NCI-H2196 (cell line): ENCODE measurements around the gene UPF1.
"Not testable (repeated sequence)": the region's sequence is repeated elsewhere in the genome, so short reads cannot be mapped to it uniquely, and the experiment has no call there.

Experiments
- DNase-seq: peaks from one replicate; lab custom pipeline; 2025; ENCODE audit not compliant: unreplicated experiment; lab: John Stamatoyannopoulos, UW

Gene UPF1

DNA sequence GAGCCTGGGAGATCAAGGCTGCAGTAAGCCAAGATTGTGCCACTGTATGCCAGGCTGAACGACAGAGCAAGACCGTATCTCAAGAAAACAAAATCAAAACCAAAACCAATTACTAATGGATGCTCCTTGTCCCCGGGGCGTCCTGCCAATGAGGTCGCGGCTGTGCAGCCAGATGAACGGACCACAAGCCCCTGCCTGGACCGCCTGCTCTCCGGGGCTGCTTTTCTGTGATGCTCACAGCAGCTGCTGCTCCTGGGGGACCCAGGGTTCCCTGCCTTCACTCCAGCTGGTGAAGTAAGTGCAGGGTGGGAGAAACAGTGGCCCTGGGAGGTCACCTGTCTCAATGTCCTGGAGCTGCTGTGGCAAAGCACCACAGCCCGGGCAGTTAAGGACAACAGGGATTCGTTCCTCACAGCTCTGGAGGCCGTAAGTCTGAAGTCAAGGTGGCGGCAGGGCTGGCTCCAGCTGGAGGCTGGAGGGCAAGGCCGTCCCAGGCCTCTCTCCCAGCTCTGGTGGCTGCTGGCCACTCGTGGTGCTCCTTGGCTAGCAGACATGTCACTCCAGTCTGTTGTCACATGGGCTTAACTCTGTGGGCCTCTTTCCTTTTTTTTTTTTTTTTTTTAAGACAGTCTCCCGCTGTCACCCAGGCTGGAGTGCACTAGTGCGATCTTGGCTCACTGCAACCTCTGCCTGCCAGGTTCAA is 77.3 kb downstream of the UPF1 start:
- no peak for DNase-seq

DNA sequence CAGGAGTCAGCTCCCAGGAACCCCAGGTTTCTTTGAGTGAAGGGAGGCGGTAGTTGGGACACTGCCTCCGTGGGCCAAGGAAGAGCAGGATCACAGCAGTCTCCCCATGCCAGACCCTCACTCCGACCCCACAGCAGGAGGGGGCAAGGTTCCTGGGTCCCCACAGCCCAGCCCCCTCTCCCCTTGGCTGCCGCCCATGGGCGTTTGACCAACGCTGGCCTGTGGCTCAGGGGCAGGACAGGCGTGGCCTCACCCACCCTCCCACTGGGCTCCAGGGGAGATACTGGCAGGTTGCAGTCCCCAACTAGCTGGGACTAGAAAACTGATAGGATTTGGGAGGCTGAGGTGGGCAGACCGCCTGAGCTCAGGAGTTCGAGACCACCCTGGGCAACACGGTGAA is 78.3 kb downstream of the UPF1 start:
- no peak for DNase-seq

DNA sequence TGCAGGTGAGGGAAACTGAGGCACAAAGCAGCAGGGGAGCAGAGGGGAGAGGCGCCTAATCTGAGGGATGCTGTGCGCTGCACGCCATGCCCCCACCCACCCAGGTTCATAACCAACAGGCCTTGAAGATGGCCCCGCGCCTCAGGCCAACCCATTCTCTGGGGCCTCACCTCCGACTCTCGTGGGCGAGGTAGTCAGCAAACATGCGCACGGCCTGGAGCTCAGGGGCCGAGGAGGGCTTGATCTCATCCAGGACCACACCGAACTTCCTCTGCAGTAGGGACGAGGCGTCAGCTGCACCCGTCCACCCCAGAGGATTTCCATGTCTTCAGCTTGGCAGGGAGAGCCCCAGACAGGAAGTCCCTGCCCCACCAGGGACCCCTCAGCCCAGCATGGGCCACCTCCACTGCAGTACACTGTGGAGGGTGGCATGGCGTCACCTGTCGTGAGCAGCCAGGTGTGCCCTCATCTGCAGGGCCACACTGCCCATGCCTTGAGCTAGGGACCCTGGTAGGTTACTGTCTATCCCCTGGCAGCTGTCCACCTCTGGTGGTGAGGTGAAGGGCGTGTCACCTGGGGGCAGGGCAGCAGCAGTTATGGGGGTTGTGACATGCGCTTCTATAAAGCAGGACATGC is 79.2 kb downstream of the UPF1 start:
- no peak for DNase-seq

DNA sequence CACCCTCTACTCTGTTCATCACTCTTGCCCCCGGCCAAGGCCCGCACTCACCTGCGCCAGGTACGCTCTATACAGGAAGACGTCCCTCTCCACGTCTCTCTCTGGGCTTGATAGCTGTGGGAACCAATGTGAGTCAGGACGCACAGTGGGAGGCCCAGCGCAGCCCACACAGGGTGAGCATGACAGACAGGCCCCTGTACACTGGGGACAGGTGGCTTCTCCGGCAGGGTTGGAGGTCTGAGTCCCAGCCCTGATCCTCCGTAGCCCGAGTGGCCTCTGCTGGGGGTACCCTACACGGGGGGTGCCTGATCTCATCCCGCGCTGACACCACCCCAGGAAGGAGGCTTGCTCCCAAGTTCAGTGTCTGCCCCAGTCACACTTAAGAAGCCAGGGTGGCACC is 81.2 kb downstream of the UPF1 start:
- no peak for DNase-seq

DNA sequence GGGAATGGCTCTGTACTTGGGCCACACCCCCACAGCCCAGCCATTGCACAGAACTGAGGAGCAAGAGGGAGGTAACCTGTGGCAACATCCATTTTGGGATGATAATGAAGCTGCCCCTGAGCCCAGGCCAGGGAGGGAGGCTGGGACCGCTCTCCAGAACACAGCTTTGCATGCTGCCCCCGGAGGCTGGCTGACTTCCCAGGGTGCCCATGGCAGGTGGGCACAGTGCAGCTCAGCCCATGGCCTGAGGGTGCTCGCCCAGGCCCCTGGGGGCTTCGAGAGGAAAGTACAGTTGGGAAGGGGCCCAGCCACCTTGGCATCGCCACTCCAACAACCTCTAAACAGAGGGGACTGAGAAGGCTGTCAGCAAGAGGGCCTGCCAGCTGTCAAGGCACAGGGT is 81.7 kb downstream of the UPF1 start:
- DNase-seq, result no peak

DNA sequence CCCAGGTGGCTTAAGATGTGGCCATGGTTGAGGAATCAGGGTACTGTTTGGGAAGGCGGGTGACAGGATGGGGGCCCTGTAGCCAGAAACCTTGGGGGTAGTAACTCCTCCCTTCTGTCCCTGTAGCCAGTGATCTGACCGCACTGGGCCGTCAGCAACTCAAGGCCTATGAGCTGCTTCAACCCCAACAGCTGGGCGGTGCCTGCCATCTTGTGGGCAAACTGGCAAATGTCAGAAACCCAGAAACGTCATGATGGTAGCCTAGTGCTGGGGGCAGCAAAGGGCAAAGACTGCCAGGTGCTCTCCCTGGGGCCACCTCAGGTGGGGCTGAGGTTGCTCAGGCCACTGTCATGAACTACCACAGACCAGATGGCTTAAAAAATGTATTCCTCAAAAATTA is 83.9 kb downstream of the UPF1 start:
- DNase-seq, result peak; percentile 78

DNA sequence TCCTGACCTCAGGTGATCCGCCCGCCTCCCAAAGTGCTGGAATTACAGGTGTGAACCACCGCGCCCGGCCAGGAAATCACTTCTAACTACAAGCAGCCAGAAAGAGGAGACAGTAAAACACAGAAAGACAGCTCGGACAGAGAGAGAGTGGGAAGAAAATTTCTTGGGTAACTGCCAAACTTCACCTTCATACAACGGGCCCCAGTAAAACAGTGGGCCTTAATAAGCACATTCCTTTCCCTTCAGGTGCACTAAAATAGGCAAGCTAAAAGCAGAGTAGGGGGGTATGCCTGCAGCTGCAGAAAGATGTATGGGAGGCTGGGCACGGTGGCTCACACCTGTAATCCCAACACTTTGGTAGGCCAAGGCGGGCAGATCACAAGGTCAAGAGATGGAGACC is 85.8 kb downstream of the UPF1 start:
- DNase-seq, result not testable (repeated sequence)
